ENCODE measurements around the gene GJB2.
"Not testable (repeated sequence)": the region's sequence is repeated elsewhere in the genome, so short reads cannot be mapped to it uniquely, and the experiment has no call there.

The GJB2 gene

DNA sequence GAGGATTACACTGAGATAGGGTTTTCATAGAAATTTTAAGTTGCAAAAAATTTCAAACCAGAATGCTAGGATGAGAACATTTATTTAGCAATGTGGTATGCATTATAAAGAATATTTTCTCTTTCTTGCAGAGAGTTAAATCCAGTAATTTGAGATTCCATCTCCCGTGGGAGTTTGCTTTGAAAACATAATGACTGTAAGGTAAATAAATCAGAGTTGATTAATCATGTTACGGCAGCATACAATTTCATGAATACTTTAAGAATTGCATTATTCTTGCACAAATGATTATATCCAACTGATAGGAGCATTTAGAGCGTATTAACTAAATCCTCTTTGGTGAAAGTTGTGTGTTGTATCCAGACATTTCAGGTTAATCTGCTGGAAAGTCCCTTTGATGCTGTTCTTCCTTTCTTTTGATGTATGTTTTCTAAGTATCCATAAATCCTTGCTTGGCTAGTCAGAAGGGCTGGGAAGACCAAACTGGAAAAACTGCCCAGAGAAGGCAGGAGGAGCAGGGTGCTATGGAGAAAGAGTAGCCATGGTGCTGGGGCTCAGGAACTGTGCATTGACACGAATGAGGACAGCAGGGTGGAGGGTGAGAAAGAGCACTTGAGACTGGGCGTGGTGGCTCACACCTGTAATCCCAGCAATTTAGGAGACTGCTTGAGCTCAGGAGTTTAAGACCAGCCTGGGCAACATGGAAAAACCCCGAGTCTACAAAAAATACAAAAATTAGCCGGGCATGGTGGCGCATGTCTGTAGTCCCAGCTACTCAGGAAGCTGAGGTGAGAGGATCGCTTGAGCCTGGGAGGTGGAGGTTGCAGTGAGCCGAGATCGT is 27.1 kb downstream of the GJB2 start:
- no peak for DNase-seq

DNA sequence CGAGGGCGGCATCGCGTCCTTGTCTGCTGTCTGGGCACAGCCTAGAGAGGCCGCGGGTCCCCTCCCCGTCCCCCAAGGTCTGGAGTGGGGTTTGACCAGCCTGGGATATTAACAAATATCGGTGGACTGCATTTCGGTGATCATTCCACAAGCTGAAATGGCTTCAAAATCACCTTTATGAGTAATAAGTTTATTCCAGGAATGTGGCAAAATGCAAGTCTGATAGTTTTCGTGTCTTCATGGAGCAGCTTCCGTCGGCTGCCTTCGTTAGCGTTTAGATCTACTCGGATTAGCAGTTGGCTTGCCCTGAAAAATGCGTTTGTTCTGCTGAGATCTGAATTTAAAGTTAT is 30.8 kb downstream of the GJB2 start:
- no peak for DNase-seq

DNA sequence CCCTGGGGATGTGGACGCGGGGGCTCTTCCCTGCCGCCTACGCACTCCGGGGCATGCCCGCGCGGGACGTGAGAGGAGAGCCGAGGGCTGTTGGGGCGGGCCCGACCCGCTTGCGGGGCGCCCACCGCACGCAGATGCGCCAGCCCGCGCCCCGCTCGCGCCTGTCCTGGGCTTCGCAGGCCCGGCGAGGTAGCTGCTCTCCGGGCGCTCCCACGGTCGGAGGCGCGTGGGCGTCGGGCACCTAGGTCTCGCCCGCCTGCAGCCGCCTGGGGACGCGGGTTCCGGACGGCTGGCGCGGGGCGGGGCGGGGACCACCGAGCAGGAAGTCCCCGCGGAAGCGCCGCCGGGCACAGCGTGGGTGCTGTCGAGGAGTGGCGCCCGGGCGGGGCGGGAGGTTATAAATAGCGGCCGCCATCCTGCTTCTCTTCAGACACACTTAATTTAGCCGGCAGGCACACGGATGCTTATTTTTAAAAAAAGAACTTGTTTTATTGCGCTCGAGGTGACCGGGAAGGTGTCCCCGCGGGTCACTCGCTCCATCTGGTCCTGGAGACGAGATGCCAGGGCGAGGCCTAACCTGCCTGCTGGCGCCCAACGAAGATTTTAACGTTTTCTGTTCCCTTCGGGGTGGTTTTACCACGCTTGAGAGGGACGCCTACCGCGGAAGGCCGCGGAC is 31.3 kb downstream of the GJB2 start:
- peak in 1 of 2 experiments; percentile 29 for DNase-seq

DNA sequence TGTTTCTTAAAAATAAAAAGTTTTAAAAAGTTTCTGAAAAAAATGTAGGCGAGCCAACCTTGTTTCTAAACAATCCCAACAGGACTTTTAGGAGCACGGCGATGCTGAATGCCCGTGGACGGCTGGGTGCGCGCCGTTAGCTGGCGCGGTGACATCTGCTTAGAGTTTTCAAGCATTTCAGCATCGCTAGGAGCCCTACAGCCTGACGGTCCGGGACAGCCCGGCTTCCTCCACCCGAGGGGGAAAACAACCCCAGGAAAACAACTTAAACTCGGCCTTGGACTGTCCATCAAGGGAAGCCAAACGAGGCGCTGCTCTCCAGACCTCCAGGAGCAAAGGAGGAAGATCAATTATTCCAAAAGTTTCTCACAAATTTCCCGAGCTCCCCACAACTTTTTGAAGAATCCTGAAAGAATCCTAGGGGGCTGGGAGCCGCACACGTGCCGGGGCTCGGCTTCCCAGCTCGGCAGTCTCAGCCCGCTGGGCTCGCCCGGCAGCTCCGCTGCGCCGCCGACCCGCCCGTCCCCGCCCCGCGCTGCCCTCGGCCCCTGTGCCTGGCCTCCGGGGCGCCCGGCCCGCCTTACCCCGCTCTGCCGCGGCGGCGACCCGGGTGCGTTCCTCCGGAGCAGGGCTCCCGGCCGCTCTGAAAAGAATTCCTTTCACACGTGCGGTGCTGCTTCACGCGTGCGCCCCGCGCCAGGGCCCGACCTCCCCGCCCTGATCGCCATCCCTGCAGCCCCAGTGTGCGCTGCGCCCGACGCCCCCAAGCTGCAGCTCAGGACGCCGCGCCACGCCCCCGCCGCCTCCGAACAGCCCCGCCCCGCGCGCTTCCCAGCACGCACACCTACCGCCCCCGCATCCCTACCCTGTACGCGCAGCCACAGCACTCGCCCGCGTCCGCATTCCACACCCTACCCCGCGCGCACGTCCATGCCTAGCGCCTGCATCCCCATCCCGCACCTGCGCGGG is 32.1 kb downstream of the GJB2 start, which contains the start of gene GJA3:
GJA3 (minus strand) TSS at position 747 of the 969 bp plus-strand sequence. CDS start 17,764 bp downstream, outside the sequence.
- DNase-seq: peak; percentile 47 to 50

DNA sequence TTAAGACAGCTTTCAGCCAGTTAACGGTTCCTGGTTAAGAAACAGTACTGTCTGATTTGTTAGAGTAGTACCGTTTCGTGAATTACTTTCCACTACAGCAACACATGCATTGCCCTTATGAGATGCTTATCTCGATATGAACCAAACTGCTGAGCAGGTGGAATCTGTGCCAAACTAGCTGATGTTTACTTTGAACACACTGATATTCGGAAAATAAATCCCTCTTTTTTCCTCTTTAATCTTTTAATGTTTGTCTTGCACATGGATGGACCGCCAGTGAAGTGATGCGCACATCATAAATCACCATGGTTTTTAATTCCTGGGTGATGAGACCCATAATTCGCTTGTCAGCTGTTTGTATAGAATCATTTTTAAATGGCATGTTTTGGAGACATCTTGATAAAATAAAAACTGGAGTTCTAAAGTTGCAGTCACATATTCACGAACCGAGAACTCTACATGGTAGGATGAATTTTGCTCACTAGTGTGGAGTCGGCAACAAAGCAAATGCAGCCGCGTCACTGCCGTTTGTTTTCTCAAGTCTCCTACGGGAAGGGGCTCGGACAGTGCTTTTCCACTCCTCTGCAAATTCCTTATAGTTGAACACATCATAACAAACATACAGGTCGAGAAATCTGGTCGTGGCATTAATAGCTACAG is 33.0 kb downstream of the GJB2 start:
- DNase-seq: no peak

DNA sequence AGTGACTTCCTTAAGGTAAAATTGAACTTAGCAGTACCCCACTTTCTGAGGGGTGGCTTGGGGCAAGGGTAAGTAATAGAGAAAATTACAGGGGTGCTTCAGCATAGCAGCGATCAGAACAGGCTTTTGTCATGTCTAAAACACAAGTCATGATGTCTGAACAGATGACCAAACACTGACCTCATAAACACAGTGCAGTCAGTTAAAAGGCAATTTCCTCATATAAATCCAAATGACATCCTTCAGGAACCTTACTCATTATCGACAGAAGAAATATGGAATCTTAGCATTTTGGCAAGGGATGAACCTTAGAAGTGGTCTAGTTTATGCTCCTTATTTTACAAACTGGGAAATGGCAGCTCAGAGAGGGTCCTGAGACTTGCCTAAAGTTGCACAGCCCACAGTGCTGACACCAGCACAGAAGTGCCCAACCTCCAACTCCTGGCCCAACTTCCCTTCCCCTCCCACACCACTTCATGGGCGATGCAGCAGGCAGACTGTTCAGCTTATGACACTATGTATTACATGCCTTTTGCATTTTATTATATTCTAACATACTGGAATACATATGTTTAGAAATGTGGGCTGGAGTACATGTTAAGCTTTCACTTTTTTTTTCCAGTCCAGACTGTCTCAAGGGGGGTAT is 35.5 kb downstream of the GJB2 start:
- DNase-seq: no peak

DNA sequence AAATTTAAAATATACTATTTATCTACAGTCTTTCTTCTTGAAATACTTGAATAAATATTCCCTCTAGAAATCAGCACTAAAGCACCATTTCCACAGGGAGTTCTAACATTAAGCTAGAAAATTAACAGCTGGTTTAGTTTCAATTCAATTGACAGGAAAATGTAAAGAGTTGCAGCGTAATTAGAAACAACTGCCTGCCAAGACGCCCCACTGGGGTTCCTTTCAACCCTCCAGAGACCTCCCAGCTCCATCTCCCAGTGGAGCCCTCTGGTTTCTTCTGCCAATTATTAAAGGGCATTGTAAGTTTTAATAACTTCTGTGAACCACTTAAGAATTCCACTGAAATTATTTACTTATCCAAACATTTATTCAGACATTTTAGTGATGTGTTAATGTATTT is 36.0 kb downstream of the GJB2 start:
- DNase-seq: no peak

DNA sequence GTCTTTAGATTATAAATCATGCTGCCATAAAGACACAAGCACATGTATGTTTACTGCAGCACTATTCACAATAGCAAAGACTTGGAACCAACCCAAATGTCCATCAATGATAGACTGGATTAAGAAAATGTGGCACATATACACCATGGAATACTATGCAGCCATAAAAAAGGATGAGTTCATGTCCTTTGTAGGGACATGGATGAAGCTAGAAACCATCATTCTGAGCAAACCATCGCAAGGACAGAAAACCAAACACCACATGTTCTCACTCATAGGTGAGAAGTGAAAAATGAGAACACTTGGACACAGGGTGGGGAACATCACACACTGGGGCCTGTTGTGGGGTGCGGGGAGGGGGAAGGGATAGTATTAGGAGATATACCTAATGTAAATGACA is 39.4 kb downstream of the GJB2 start:
- DNase-seq: not testable (repeated sequence)

DNA sequence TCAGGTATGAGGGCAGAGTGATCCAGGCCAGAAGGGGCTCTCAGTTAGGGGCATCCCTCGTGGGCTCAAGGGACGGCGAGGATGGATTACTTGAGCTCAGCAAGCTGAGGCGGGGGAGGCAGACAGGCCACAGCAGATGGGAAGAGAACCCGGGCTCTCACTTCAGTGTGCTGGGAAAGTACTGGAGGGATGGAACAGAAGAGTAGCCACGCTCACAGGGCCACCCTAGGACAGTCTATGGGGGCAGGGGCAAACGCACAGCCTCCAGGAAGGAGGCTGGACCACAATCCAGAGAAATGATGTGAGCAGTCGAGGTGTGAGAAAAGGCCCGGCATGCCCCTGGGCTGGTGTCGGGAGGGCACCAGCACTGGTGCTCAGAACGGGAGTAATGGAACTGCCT is 41.1 kb downstream of the GJB2 start:
- no peak for DNase-seq

DNA sequence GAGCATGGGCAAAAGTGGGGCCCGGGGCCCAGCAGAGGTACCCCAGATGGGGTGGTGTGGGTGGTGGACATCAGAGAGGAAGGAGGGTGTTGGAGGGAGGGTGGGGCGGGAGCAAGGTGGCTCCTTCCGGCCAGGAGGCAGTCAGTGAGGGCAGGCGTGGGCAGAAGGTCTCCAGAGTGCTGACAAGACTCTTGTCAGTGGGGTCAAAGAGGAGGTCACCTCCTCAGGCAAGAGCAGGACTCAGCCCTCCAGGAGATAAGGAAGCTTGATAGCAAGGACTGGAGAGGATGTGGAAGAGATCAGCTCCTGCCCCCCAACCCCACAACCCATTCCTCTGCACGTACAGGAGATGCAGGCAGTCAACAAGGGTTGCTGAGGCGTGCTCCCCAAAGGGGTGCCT is 41.7 kb downstream of the GJB2 start:
- DNase-seq: no peak

DNA sequence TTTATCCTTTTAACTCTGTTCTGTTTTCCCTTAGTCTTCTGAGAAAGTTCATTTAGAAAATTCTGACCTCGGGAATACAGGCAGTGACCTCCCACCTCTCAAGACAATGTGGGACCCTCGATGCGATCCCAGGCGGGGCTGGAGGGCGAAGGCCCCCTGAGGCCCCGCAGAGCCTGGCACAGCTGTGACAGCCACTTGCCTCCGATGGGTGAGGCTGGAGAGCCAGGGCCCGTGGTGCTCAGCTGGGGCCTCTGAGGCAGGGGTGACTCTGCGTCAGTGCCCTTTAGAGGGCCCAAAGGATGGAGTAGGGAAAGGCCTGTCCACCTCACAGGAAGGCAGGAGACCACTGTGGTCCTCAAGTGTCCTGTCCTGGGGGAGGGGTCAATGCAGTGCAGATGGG is 42.2 kb downstream of the GJB2 start:
- DNase-seq: no peak

DNA sequence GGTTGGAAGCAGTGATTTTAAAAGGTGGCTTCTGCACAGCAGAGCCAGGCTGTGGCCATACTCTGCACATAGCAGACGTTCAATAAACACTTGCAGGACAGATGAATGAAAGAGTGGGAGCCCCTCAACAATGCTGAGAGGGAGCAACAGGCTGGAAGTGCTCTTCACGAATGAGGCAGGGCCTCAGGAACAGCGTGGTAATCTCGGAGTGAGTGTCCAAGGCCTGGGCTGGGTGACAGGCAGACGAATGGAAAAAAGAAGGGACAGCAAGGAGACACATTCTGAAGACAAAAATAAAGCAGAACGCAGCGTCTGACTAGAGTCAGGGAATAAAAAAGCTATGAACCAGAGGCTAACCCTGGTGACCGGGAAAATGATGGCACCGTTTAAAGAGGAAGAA is 43.0 kb downstream of the GJB2 start:
- DNase-seq: no peak

DNA sequence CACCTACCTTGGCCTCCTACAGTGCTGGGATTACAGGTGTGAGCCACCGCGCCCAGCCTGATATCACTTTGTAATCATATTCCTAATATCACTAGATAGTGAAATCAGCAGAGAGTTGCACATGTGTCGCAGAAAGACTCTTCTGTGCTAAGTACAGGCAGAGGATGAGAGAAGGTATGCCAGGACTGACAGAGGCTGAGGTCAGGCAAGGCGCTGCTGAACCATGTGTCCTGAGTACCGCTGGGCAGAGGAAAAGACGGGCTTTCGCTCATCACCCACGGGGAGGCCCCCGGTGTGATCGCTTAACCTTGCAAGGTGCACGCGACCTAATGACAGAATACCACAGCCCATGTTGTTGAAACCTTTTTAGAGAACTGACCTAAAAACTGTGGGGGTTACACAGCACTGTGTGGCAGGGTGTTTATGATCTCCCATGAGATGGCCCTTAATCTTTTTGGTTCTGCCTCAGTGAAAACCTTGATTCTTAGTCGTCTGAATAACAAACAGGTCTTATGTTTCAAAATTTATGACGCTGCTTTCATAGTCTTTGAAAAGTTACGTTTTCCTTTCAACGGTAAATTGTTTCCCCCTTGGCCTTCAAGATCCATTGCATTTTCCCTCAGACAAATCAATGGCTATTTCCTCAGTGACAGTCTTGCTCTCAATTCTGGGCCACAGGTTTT is 44.1 kb downstream of the GJB2 start:
- no peak for DNase-seq

DNA sequence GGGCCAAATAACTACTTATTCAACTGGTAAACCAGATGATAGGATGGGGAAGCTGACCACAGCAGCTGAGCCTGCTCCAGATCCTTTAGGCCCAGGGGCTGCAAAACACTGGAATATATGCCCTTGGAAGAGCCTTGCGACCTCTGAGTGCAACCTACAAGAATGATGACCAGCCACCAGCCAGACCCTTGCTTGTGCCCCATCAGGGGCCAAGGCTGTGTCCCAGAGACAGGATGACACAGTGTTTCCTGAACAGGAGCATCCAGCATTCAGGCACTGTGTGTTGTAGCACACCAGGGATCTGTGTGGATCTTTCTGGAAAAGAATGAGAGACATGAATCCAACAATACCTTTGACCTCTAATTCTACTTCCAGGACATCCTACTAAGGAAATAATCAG is 46.4 kb downstream of the GJB2 start:
- DNase-seq: no peak

DNA sequence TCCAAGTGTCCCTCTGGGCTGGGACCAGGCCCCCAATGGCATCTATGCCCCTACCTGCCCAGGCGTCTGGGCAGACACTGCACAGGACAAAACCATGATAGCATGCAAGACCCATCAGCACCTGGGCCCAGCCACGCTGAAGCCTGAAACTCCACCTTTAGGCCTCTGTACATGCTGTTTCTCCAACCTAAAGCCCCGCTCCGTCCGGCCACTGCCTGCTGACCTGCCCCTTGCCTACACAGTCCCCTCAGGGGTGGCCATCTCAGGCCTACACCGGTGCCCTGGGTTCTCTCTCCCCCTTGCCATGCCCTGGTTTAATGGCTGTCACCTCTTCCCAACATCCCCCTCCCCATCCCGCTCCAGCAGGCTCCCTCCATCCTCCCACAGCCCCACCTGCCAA is 47.2 kb downstream of the GJB2 start:
- no peak for DNase-seq

DNA sequence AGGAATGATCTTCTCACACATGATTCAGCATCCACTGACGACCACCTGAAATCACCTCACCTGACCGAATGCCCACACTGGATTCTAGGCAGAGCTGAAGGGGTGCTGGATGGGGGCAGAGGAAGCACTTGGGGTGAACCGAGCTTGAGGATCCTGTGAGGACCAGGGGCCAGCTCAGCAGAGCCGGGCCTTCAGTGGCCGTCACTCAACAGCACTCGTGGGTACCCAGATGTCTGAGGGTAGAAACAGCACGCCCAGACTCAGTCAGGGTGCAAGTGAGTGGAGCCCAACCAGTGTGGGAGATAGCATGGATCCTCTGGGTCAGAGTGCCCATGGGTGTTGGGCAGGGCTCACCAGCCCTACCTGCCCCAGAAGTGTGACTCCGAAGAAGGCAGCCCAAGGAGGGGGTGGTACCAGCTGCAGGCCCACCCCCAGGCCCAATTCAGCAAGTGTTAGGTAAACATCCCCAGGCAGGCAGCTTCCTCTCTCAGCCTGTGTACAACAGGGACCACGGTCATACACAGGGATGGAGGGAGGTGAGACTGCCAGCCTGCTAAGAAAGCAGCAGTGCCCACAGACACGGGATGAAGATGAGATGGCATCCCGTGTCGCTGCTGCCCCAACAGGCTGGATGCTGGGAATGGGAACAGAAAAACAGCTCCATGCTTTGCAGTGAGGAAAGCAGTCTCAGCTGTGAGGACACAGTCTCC is 48.4 kb downstream of the GJB2 start:
- DNase-seq: no peak

DNA sequence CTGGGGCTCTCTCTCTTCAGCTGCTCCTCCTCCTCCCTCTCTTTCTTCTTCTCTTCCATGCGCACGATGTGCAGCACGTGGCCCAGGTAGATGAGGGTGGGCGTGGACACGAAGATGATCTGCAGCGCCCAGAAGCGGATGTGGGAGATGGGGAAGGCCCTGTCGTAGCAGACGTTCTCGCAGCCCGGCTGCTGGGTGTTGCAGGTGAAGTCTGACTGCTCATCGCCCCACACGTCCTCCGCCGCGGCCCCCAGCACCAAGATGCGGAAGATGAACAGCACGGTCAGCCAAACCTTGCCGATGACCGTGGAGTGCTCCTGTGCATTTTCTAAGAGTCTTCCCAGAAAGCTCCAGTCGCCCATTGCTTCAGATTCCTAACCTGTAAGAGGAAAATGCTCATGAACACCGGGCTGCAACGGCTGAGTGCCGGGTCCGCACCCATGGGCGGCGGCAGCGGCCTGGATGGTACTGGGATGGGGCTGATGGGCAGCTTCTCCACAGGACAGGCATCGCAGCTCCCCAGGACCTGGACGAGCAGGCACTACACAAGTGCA is 49.7 kb downstream of the GJB2 start:
- DNase-seq: no peak

DNA sequence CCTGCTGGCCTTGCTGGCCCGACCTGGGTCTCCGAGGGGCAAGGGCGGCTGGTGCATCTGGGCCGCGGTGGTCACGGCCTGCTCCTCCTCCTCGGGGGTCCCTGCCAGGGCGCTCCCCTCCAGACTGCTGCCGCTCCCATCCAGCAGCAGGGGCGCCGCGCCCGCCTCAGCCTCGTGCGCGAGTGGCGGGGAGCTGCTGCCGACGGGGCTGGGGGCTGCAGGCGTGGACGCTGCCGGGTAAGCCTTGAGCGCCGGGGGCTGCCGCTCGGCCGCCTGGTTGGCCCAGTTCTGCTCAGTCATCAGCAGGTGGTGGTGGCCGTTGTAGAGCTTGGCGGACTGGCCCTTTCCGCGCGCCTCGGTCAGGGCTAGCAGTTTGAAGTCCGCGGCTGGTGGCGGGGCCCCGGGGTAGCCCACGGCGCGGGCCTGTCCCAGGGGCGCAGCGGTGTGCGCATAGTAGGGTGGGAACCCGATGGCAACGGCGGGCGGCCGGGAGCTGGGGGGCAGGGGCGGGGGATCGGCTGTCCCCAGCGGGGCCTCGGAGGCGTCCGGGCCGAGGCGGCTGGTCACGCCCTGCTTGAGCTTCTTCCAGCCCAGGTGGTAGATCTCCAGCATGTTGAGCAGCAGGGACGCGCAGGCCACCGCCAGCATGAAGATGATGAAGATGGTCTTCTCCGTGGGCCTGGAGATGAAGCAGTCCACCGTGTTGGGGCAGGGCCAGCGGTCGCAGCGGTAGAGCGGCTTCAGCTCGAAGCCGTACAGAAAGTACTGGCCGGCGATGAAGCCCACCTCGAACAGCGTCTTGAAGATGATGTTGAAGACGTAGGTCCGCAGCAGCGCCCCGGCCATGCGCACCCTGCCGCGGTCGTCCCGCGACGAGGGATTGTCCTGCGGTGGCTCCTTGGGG is 50.5 kb downstream of the GJB2 start:
- no peak for DNase-seq

DNA sequence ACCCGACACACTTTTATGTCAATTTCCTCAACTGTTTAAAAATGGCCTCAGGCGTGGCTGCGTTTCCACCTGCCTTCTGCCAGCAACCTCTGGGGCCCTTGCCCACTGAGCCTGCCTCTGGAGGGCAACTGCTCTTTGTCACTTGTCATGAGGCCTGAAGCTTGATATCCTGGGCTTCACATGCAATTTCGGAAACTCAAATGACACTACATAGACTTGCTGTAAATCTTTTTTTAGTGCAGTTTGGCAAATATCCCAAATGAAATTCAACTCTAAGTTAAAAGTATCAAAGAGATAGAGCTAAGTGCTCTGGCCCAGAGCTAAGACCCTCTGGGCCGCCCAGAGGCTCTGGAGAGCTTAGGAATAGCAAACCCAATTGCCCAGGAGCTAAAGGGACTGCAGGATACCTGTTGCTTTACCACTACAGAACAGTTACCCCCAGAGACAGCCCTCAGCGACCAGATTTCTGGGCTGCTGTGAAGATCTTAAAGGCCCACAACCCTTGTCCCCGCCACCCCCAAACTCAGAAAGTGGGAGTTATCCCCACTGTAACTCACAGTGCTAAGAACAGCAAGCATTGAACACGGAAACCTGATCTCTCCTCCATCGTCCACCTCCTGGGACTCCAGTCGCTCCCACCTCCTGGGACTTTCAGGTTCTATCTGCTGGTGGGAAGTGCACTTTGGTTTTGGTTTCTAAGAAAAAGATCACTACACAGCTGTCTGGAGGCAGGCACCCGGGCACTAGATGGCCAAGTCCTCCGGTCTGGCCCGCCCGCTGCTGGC is 51.3 kb downstream of the GJB2 start:
- no peak for DNase-seq
